IgD-negative memory B cell (primary cell): ENCODE measurements around the gene FANCM. TPM values are rescaled to one million over a fixed set of nuclear protein-coding genes. Genes with fewer than 3 reads are reported as not detected.
A peak's percentile ranks its signal among the peaks of the same experiment; 100 is the strongest.

Source experiments
- H3K27ac Mint-ChIP-seq, 3 donors: one replicate each; pipeline ENCODE4 v1.8.0; 2020 to 2022; ENCODE audit warnings: mild to moderate bottlenecking in 3 of 3, mixed read lengths in 3 of 3, moderate library complexity in 1 of 3
- H3K27me3 Mint-ChIP-seq: one replicate; pipeline ENCODE4 v1.8.0; 2021; ENCODE audit warnings: mixed read lengths
- H3K36me3 Mint-ChIP-seq: one replicate; pipeline ENCODE4 v1.8.0; 2020; ENCODE audit warnings: mild to moderate bottlenecking, mixed read lengths
- H3K4me1 Mint-ChIP-seq, 3 donors: one replicate each; pipeline ENCODE4 v1.8.0; 2020 to 2022; ENCODE audit warnings: mixed read lengths in 3 of 3, mild to moderate bottlenecking in 1 of 3
- H3K4me3 Mint-ChIP-seq, 4 donors: one replicate each; pipeline ENCODE4 v1.8.0; 2020 to 2022; ENCODE audit warnings: mild to moderate bottlenecking in 4 of 4, mixed read lengths in 4 of 4, moderate library complexity in 3 of 4
- H3K9me3 Mint-ChIP-seq, 3 donors: one replicate each; pipeline ENCODE4 v1.8.0; 2020 to 2021; ENCODE audit warnings: mixed read lengths in 3 of 3, mild to moderate bottlenecking in 1 of 3
- polyA plus RNA-seq: library from polyadenylated mRNA; unstranded; fragments of 300-500 nt; fragmentation: Illumina TruSeq; gene quantifications from one replicate; pipeline ENCODE4 v1.2.3, GENCODE V29; 2021

The FANCM gene, protein sequence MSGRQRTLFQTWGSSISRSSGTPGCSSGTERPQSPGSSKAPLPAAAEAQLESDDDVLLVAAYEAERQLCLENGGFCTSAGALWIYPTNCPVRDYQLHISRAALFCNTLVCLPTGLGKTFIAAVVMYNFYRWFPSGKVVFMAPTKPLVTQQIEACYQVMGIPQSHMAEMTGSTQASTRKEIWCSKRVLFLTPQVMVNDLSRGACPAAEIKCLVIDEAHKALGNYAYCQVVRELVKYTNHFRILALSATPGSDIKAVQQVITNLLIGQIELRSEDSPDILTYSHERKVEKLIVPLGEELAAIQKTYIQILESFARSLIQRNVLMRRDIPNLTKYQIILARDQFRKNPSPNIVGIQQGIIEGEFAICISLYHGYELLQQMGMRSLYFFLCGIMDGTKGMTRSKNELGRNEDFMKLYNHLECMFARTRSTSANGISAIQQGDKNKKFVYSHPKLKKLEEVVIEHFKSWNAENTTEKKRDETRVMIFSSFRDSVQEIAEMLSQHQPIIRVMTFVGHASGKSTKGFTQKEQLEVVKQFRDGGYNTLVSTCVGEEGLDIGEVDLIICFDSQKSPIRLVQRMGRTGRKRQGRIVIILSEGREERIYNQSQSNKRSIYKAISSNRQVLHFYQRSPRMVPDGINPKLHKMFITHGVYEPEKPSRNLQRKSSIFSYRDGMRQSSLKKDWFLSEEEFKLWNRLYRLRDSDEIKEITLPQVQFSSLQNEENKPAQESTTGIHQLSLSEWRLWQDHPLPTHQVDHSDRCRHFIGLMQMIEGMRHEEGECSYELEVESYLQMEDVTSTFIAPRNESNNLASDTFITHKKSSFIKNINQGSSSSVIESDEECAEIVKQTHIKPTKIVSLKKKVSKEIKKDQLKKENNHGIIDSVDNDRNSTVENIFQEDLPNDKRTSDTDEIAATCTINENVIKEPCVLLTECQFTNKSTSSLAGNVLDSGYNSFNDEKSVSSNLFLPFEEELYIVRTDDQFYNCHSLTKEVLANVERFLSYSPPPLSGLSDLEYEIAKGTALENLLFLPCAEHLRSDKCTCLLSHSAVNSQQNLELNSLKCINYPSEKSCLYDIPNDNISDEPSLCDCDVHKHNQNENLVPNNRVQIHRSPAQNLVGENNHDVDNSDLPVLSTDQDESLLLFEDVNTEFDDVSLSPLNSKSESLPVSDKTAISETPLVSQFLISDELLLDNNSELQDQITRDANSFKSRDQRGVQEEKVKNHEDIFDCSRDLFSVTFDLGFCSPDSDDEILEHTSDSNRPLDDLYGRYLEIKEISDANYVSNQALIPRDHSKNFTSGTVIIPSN (N-terminal part only)
- 8.0 TPM for polyA plus RNA-seq

GRCh38 chr14:45135659-45136395, at the start of gene FANCM:
Gene FANCM, plus strand, starts transcription at chr14:45135930. Its CDS starts 102 bp downstream, at chr14:45136032.
- peak within 1 kb of the TSS; percentile 97 to 100 (median 98) for H3K4me3 Mint-ChIP-seq

GRCh38 chr14:45089813-45090212, 45.9 kb upstream of the FANCM start:
- Mint-ChIP-seq H3K27ac (no peak overlapping the region), H3K36me3 (peaks cover 3% of the 10 kb centered on the region), H3K4me1 (peaks cover 46 to 72% (median 57%) of the 10 kb centered on the region in 3 donors), H3K27me3 (no peaks in the 10 kb centered on the region), H3K4me3 (peak overlapping the region in 2 of 4 donors; percentile 17 to 47), H3K9me3 (no peaks in the 10 kb centered on the region)

More at GRCh38 chr14:45135659-45136395, at the start of gene FANCM:
- Mint-ChIP-seq H3K27me3 (no peaks in the 10 kb centered on the region), H3K36me3 (no peaks in the 10 kb centered on the region), H3K27ac (peak within 1 kb of the TSS; percentile 96 to 99 (median 98)), H3K9me3 (no peaks in the 10 kb centered on the region), H3K4me1 (peaks cover 20 to 45% (median 34%) of the 10 kb centered on the region in 3 donors)

GRCh38 chr14:45091710-45092109, 44.0 kb upstream of the FANCM start:
- no peaks in the 10 kb centered on the region for H3K36me3 Mint-ChIP-seq
- H3K9me3 Mint-ChIP-seq = no peaks in the 10 kb centered on the region
- no peaks in the 10 kb centered on the region for H3K27me3 Mint-ChIP-seq
- H3K4me1 Mint-ChIP-seq = peaks cover 35 to 55% (median 40%) of the 10 kb centered on the region in 3 donors
- H3K4me3 Mint-ChIP-seq = no peak overlapping the region
- no peak overlapping the region for H3K27ac Mint-ChIP-seq

DNA sequence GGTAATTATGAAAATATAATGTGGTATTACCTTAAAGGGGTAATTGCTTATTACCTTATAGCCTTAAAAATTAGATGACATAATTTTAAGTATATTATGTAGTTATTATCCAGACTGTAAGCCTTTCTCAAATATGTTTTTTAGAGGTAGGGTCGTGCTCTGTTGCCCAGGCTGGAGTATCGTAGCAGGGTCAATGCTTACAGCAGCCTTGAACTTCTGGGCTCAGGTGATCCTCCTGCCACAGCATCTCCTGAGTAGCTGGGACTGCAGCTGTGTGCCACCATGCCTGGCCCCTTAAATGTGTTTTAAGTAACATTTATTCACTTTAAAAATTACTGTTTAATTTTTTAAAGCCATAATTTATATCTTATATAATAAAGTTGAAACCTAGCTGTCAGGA, 41.5 kb upstream of the FANCM start:
- Mint-ChIP-seq H3K27me3 (no peaks in the 10 kb centered on the region), H3K4me1 (peaks cover 14 to 32% (median 26%) of the 10 kb centered on the region in 3 donors), H3K36me3 (peaks cover 2% of the 10 kb centered on the region), H3K9me3 (no peaks in the 10 kb centered on the region), H3K27ac (no peak overlapping the region), H3K4me3 (no peak overlapping the region)

- H3K36me3 Mint-ChIP-seq = peaks cover 4% of the 10 kb centered on the region
- no peaks in the 10 kb centered on the region for H3K9me3 Mint-ChIP-seq
- H3K4me3 Mint-ChIP-seq = no peak overlapping the region
- no peaks in the 10 kb centered on the region for H3K27me3 Mint-ChIP-seq
- H3K27ac Mint-ChIP-seq = peak overlapping the region in 1 of 3 donors; percentile 4
- peaks cover 6 to 24% (median 17%) of the 10 kb centered on the region in 3 donors for H3K4me1 Mint-ChIP-seq
Observed at GRCh38 chr14:45095143-45095542, 40.6 kb upstream of the FANCM start.

- H3K27me3 Mint-ChIP-seq = no peaks in the 10 kb centered on the region
- H3K27ac Mint-ChIP-seq = no peak overlapping the region
- H3K4me3 Mint-ChIP-seq = no peak overlapping the region
- H3K4me1 Mint-ChIP-seq = peaks cover 0 to 18% (median 8%) of the 10 kb centered on the region in 3 donors
- H3K36me3 Mint-ChIP-seq = peaks cover 4% of the 10 kb centered on the region
- no peaks in the 10 kb centered on the region for H3K9me3 Mint-ChIP-seq
Observed at GRCh38 chr14:45096218-45096617, 39.5 kb upstream of the FANCM start.

DNA sequence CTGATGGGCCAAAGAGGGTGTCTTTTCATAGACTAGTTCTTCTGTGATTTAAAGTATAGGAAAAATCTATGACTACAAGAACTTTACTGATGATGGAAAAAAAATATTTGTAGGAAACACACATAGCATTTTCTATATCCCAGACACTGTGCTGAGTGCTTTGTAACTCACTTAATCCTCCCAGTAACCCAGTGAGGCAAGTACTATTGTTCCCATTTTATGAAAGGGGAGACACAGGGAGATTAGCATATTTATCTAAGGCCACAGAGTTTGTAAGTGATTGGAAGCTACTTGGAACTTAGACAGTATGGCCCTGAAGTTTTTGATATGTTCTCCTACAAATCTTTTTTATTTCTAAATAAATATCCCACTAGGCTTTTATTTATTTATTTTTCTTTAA, 31.9 kb upstream of the FANCM start:
- H3K36me3 Mint-ChIP-seq = peaks cover 7% of the 10 kb centered on the region
- H3K27ac Mint-ChIP-seq = no peak overlapping the region

DNA sequence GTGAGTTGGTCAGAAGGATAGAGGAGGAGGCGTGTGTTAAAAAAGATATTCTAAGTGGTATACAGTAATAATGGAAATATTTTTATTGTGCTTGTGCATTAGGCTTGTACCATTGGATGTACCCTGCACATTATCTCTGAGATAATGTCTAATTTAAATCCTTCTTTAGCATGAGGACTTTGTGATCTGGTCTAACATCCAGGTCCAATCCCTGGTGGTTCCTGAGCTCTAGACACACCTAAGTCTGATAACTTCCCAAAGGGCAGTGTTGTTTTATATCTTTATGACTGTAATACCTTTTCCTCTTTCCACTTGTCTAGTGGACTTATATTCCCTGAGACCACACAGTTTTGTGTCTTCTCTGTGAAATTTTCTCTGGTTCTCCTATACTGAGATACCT, 31.2 kb upstream of the FANCM start:
- peaks cover 8% of the 10 kb centered on the region for H3K36me3 Mint-ChIP-seq
- no peak overlapping the region for H3K4me3 Mint-ChIP-seq
- H3K9me3 Mint-ChIP-seq = no peaks in the 10 kb centered on the region
- H3K4me1 Mint-ChIP-seq = peaks cover 1 to 3% (median 2%) of the 10 kb centered on the region in 3 donors
- no peaks in the 10 kb centered on the region for H3K27me3 Mint-ChIP-seq
- H3K27ac Mint-ChIP-seq = no peak overlapping the region

More for the DNA sequence above, 31.9 kb upstream of the FANCM start:
- Mint-ChIP-seq H3K9me3 (no peaks in the 10 kb centered on the region), H3K4me3 (no peak overlapping the region), H3K4me1 (peaks cover 2 to 6% (median 3%) of the 10 kb centered on the region in 3 donors), H3K27me3 (no peaks in the 10 kb centered on the region)

GRCh38 chr14:45112896-45113781, 22.6 kb upstream of the FANCM start:
- Mint-ChIP-seq H3K9me3 (no peaks in the 10 kb centered on the region), H3K36me3 (peaks cover 7% of the 10 kb centered on the region), H3K4me3 (no peak overlapping the region), H3K27me3 (no peaks in the 10 kb centered on the region), H3K4me1 (peaks cover 0 to 1% (median 0%) of the 10 kb centered on the region in 3 donors), H3K27ac (peak overlapping the region in 2 of 3 donors; percentile 70 to 89)

GRCh38 chr14:45114327-45114726, 21.4 kb upstream of the FANCM start:
- H3K36me3 Mint-ChIP-seq = peaks cover 3% of the 10 kb centered on the region
- no peaks in the 10 kb centered on the region for H3K9me3 Mint-ChIP-seq
- no peak overlapping the region for H3K4me3 Mint-ChIP-seq
- no peaks in the 10 kb centered on the region for H3K27me3 Mint-ChIP-seq
- H3K27ac Mint-ChIP-seq = no peak overlapping the region
- peaks cover 0 to 1% (median 0%) of the 10 kb centered on the region in 3 donors for H3K4me1 Mint-ChIP-seq

DNA sequence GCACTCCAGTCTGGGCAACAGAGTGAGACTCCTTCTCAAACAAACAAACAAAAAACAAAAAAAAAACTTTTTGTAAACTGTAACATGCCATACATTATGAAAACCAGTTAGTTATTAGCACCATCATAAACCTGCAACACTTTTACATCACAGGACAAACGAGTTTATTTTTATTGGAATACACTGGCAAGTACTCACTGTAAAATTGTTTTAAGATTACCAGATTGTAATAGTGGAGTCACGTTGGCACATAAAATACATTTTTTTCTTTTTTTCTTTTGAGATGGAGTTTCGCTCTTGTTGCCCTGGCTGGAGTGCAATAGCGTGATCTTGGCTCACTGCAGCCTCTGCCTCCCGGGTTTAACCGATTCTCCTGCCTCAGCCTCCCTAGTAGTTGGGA, 17.1 kb upstream of the FANCM start:
- no peaks in the 10 kb centered on the region for H3K9me3 Mint-ChIP-seq
- H3K27me3 Mint-ChIP-seq = no peaks in the 10 kb centered on the region
- no peak overlapping the region for H3K4me3 Mint-ChIP-seq
- H3K4me1 Mint-ChIP-seq = peaks cover 1 to 5% (median 2%) of the 10 kb centered on the region in 3 donors
- H3K36me3 Mint-ChIP-seq = peaks cover 4% of the 10 kb centered on the region
- H3K27ac Mint-ChIP-seq = no peak overlapping the region

DNA sequence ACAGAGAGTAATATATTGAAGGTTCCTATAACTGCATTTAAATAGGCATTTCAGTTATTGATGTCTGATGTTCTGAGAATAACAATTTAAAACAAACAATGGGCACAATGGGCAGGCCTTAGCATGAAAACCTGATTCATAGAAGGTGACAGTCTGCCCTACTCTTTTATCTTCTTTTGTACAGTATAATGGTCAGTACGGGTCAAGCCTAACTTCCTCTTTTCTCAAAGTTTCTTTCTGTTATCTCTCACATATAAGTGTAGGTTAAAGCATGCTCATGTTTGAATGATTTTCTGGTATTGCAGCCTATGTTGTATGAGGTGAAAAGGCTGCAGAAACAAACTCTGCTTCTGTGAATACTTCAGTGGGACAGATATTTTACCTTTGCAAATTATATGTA, 15.6 kb upstream of the FANCM start:
- Mint-ChIP-seq H3K4me1 (peaks cover 0 to 5% (median 2%) of the 10 kb centered on the region in 3 donors), H3K36me3 (peaks cover 1% of the 10 kb centered on the region), H3K27me3 (no peaks in the 10 kb centered on the region), H3K9me3 (no peaks in the 10 kb centered on the region), H3K27ac (no peak overlapping the region), H3K4me3 (no peak overlapping the region)

DNA sequence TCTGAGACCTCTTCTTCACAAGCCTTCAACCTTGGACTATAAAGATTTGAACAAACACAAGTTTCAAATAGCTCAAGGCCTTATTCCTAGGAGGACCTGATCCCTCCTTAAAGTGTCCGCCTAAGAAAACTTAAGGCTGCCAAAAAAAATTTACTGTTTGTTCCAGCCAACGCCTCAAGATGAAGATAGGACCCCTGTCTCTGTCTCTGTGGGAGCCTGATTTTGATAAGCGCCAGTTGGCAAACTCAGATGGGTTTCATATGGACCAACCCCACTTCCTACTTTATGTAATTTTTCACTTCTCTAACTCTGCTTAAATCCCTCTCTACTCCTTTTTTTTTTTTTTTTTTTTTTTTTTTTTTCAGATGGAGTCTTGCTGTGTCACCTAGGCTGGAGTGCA, 12.5 kb upstream of the FANCM start:
- H3K27ac Mint-ChIP-seq = no peak overlapping the region
- H3K4me3 Mint-ChIP-seq = no peak overlapping the region
- H3K27me3 Mint-ChIP-seq = no peaks in the 10 kb centered on the region
- H3K4me1 Mint-ChIP-seq = peaks cover 3 to 13% (median 4%) of the 10 kb centered on the region in 3 donors
- no peaks in the 10 kb centered on the region for H3K9me3 Mint-ChIP-seq
- H3K36me3 Mint-ChIP-seq = peaks cover 5% of the 10 kb centered on the region
